ENCODE results near the gene ACOXL.

Gene ACOXL

DNA sequence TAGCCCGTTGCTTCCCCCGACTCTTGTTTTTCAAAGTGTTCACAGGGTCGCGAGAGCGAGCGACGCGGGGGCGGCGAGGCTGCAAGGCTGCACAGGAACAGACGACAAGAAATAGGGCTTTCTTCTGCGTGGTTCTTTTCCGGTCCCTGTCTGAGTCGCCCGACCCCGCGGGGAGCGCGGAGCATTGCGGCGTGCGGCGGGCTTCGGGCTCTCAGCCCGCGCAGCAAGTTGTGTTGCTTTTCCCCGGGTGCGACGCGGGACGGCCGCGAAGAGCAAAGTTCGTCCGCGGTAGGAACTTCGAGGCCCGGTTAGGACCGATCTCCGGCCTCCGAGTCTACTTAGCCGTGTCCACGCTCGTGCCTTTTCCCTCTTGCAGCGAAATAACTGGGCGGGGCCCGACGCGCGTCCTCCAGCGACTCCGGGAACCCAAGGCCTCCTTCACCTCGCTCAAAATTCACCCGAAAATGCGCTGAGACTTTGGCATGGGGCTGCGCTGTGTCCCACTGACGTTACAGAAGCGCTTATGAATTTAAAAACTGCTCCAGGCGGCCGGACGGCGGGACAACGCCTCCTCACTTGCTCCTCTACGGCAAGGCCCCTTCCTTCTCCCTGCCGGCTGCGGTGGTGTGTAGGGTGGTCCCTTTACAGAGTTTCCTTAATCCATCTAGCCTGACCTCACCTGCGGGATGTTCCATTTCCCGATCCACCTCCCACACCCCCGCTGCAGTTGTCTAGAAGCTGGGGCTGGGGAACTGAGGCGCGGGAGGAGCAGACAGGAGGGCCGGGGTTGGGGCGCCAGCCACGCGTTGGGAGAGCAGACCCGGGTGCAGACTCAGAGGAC lies 386.8 kb downstream of the ACOXL start:
- no peak for DNase-seq

DNA sequence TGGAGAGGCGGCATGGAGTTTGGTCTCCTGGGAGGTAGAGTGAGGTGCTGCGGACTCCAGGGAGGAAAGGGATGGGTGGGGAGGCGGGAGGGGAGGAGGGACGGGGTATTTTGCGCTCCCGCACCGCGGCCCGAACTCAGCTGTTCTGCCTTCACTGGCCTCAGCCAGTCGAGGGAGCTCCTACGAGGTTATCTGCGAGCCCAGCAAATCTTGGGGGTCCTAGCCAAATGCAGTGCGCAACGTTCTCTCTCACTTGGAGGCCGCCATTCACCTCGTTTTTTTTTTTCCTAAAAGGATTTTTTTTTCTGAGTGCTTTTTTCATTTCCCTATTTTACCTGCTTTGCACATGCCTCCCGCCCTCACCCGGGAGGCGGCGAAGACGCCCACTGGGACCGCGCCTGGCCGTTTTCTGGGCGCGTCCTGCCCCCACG lies 387.5 kb downstream of the ACOXL start:
- no peak for DNase-seq

DNA sequence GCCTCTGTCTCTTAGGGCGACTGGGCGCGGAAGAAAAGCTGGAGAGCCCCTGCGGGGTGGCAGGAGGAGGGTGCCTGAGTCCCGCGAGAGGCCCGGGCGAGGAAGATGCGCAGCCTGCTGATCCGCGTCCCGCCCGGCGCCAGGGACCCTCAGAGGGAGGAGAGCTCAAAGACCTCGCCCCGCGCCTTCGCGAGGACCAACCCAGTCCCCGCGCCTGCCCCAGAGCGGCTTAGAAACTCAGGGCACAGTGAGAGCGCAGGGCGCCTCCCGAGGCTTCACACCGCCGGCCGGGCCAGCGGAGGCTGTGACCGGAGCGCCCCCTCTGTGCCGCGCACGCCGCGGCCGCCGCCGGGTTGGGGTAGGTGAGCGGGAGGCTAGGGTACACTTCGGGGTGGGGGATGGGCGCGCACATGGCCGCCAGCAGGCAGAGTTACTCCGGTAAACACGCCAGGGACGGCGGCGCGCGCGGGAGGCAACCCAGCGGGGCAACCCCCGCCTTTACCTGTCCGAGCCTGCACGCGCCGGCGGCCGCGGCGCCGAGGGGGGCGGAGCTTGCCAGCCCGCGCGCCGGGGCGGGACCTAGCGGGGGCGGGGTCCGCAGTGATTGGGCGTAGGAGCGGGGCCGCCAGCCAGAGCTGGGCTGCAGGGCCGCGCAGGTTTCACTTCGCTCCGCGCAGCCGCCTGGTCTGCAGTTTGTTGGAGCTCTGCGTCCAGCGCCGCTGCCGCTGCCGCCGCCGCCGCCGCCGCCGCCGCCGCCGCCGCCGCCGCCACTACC lies 388.1 kb downstream of the ACOXL start, which contains the start of gene BCL2L11:
Gene BCL2L11 (plus strand): TSS at position 662 of the 775 bp plus-strand sequence. CDS start 2,832 bp downstream, outside the sequence.
- DNase-seq: peak; percentile 88

- no peak for DNase-seq
Observed at GRCh38 chr2:111121028-111121827, 388.9 kb downstream of the ACOXL start.

DNA sequence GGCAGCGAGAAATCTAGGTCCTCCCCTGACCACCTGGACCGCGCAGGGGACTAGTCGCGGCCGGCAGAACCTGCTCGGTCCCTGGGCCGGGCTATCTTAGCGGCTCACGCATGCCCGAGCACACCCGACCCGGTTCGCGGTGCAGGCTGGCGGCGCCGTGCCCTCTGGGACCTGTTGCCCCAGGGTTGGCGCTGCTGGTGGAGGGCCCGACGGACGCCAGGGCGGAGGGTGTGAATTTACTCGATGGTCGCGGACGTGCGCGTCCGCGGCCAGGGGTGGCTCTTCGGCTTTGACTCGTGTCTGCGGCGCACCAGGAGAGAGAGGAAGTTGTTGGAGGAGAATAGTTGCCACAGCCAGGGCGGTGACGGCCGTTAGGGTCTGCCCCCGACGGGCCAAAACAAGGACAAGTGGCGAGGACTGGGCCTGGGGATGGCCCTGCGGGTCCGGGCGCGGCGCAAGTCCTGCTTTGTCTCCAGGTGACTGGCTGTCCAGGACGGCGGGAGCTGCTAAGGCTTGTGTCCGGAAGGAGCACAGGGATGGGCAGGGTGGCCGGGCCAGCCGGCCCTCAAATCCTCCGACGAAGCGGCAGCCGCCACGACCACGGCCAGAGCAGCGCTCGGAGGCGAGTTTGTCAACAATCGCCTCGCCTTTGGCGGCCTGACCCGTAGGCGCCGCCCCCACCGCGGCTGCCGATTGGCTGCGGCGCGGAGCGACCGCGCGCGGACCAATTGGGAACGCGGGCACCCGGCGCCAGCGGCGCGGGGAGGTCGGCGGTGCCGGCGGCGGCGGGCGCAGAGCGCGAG lies 389.7 kb downstream of the ACOXL start:
- DNase-seq: peak; percentile 90

DNA sequence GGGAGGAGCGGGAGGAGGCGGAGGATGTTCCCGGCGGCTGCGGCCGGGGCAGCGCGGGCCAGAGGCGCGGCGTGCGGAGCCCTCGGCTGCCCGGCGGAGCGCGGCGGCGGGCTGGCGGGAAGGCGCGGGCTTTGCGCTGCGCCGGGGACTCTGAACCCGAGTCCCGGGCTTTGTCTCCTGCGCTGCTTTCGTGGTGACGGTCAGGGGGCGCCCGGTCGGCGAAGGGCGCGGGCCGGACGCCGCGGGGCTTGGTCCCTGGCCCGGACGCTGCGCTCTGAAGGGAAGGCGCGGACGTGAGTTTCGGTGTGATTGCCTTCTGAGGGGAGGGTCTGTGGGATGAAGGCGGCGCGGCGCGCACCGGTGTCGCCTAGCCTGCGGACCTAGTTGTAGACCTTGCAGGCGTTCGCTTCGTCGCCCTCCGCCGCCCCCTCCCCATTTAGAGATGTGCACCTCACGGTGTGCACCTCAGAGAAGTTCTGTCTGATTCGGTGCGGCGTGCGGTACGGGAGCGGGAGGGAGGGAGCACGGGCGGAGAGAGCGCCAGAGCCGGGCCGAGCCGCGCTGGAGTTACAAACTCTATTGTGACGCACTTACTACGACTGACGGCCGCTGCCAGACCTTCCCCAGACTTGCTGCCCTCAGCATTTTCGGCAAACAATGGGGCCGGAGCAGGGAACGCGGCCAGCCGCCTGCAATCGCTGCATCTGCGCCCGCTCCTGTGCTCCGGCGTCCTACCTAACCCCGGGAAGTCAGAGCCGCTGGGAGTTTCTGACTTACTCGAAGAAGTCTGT lies 390.5 kb downstream of the ACOXL start:
- peak; percentile 72 for DNase-seq

DNA sequence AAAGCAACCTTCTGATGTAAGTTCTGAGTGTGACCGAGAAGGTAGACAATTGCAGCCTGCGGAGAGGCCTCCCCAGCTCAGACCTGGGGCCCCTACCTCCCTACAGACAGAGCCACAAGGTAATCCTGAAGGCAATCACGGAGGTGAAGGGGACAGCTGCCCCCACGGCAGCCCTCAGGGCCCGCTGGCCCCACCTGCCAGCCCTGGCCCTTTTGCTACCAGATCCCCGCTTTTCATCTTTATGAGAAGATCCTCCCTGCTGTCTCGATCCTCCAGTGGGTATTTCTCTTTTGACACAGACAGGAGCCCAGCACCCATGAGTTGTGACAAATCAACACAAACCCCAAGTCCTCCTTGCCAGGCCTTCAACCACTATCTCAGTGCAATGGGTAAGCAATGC lies 391.4 kb downstream of the ACOXL start:
- DNase-seq: no peak

GRCh38 chr2:111126581-111126980 lies 394.2 kb downstream of the ACOXL start:
- no peak for DNase-seq

DNA sequence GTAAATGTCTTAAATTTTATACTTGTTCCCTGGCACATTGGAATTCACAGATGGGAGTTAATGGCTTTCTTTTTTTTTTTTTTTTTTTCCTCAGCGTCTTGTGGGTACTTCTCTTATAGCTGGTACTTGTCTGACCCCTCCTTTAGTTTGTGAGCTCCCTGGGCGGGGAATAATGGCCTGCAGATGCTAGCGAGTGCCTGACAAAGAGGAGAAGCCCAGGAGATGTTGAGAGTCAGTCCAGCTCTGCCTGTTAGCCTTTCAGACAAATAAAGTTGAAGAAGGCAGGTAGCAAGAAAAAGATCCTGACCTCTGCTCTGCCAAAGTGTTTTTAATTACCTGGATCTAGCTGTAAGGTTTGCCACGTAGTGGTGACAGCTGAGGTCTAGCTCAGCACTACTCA lies 395.0 kb downstream of the ACOXL start:
- no peak for DNase-seq

- DNase-seq: no peak
Observed at GRCh38 chr2:111128096-111128495, 395.7 kb downstream of the ACOXL start.

DNA sequence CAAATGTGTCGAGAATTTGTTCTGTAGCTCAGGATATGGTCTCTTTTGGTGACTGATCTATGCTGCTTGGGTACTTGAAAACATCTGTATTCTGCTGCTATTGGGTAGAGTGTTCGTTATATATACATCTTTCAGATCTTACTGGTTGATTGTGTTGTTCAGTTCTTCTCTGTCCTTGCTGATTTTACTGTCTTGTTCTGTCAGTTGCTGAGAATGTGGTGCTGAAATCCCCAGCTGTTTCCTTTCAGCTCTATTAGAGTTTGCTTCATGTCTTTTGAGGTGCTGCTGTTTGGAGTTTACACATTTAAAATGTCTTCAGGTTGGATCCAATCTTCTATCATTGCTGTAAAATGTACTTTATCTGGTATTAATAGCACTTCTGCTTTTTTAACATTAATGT lies 401.2 kb downstream of the ACOXL start:
- no peak for DNase-seq

GRCh38 chr2:111134055-111134454 lies 401.7 kb downstream of the ACOXL start:
- DNase-seq: no peak

GRCh38 chr2:111135237-111135909 lies 403.0 kb downstream of the ACOXL start:
- DNase-seq: no peak

- DNase-seq: no peak
Observed at GRCh38 chr2:111135910-111136297, 403.5 kb downstream of the ACOXL start.

DNA sequence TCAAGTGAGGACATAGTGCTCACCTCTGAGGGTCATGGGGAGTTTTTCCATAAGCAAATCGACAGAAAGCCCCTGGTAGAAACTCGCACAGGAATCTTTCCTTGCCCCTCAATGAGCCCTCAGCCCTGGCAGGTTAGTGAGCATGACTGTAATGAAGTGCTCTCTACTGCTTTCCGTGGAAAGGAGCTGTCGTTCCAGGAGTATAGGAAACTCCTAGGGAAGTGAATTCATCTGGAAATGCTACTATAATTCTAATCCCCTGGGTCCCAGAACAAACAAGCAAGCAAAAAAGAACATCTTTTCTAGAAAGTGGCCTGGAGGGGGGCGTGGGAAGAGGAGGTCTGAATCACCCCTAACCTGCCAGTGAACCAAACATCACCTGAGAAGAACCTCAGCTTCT lies 406.5 kb downstream of the ACOXL start:
- DNase-seq: no peak

- DNase-seq: no peak
Observed at GRCh38 chr2:111139637-111140317, 407.4 kb downstream of the ACOXL start.

- no peak for DNase-seq
Observed at GRCh38 chr2:111140815-111141214, 408.4 kb downstream of the ACOXL start.

DNA sequence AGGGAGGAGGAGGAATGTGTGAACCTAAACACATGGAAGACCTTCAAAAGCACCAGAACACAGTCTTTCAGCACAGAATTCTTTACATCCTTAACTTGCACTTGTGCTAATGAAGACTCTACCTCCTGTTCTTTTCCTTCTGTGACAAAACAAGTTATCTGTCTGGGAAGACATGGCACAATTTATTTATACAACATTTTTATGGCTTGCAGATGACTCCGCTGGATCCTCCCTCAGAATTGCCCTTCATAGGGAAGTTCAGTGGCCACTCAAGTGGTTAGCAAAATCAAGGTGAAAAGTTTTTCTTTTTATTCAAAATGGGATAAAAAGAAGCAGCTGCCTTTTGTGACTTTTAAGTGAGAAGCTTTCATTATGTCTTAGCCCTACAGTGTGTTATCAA lies 409.7 kb downstream of the ACOXL start:
- no peak for DNase-seq

DNA sequence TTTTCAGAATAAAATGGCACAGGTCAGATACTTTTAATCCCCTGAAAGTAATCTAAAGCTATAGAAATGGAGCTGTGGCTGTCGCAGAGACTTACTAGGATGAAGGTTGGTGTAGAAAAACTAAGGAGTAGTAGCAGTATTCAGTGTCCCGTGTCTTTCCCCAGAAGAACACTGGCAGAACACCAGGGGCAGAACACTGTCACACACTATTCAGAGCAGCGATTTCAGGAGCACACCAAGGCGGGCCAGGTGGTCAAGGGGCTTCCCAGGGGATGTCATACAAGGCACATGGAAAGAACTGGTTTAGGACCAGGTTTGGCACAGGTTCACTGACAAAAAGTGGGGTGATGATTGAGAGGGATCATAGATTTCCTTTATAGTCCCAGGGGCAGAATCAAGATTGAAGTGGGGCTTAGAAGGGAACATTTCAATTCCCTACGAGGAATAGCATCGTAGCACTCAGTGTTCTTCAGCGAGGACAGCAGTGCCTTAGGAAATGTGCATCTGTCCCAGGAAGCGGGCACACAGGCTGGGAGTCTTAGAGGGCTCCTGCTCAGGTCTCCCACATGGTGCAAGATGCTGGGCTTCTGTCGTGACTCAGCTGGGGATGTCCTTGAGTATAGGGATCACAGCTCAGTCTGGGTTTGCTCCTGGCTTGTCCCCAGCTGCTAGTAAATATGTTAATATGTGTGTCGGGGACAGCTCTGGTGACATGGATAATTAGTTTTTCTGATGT lies 410.9 kb downstream of the ACOXL start:
- no peak for DNase-seq

GRCh38 chr2:111143843-111144198 lies 411.4 kb downstream of the ACOXL start:
- no peak for DNase-seq
